Measurements from ENCODE around the gene GPR84.

GPR84 gene

DNA sequence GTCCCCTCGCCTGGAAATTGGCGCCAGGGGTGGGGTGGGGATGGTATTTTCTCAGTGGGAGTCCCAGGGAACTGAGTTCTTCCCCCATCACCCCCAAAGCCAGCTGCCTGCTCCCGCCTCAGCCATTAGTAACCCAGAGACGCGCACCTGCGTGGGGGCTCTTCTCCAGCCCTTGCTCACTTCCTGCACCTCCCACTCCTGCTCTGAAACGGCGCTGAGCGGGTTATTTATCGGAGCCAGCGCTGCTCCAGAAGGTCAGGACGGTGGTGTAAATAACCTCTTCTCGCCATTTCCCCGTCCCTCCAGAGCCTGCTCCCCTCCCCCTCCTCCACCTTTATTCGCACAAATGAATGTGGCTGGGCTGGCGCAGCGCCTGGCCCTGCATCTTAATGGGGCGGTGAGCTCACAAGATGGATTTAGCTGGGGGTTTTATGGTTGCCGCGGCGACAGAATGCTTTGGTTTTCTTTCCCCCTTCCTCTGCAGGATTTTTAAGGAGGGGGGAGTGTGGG, 12.2 kb downstream of the GPR84 start:
- TF ChIP-seq, protein P1, sequence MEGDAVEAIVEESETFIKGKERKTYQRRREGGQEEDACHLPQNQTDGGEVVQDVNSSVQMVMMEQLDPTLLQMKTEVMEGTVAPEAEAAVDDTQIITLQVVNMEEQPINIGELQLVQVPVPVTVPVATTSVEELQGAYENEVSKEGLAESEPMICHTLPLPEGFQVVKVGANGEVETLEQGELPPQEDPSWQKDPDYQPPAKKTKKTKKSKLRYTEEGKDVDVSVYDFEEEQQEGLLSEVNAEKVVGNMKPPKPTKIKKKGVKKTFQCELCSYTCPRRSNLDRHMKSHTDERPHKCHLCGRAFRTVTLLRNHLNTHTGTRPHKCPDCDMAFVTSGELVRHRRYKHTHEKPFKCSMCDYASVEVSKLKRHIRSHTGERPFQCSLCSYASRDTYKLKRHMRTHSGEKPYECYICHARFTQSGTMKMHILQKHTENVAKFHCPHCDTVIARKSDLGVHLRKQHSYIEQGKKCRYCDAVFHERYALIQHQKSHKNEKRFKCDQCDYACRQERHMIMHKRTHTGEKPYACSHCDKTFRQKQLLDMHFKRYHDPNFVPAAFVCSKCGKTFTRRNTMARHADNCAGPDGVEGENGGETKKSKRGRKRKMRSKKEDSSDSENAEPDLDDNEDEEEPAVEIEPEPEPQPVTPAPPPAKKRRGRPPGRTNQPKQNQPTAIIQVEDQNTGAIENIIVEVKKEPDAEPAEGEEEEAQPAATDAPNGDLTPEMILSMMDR (IDR thresholded peaks at IDR 0.05; ENCODE audit: insufficient read depth, low read length, missing control alignments), result no peak
- ChIA-PET CTCF (interaction anchor here (0.8 to 6.1 kb wide), 15 partner anchors 9 to 144 kb away, joined by 3 to 64 read pairs (median 6); partner anchors contain the start of gene COPZ1), POLR2A (interaction anchor here (1.9 kb wide), 1 partner anchor 72 kb away, joined by 8 read pairs; the partner anchor contains the start of genes CBX5 and HNRNPA1)
- no peak for DNase-seq (ENCODE audit: low read depth, low spot score)
- H3K4me3 ChIP-seq (ENCODE audit: low read depth, low read length), result no peak overlapping the region; the same call in 1 of the 2 replicates

- no peak for DNase-seq (ENCODE audit: low read depth, low spot score)
- TF ChIP-seq, protein P1 (IDR thresholded peaks at IDR 0.05; ENCODE audit: insufficient read depth, low read length, missing control alignments), result no peak
- CTCF ChIA-PET, result interaction anchor here (0.8 to 6.1 kb wide), 12 partner anchors 9 to 137 kb away, joined by 3 to 64 read pairs (median 6); partner anchors contain the start of gene COPZ1
- H3K4me3 ChIP-seq (ENCODE audit: low read depth, low read length), result no peak overlapping the region
- POLR2A ChIA-PET, result interaction anchor here (1.2 kb wide), 1 partner anchor 10 kb away, joined by 5 read pairs; no protein-coding TSS in a partner anchor
These were observed 12.9 kb downstream of the GPR84 start for GRCh38 chr12:54351341-54351740.

DNA sequence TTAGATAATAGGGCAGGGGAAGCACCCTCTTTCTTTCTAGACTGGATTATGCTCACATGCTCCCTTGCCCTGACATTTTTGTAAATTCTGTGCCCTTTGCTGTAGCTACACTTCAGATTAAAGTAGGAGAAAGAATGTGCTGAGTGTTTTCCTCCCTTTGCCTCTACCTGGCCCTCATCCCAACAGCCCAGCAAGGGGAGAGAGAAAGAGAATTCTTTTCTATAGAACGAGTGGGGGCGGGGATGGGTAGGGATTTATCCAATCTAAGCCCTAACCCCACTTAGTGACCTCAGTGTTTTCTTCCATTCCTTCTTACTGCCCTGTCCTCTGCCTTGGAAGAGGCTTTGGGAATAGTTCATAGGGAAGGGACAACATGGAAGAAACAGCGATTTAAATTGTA, 13.5 kb downstream of the GPR84 start:
- ChIA-PET POLR2A (interaction anchor here (1.2 kb wide), 1 partner anchor 9 kb away, joined by 5 read pairs; no protein-coding TSS in a partner anchor), CTCF (interaction anchor here (0.9 to 6.1 kb wide), 10 partner anchors 9 to 137 kb away, joined by 3 to 64 read pairs (median 4); no protein-coding TSS in a partner anchor)
- DNase-seq (ENCODE audit: low read depth, low spot score), result no peak

DNA sequence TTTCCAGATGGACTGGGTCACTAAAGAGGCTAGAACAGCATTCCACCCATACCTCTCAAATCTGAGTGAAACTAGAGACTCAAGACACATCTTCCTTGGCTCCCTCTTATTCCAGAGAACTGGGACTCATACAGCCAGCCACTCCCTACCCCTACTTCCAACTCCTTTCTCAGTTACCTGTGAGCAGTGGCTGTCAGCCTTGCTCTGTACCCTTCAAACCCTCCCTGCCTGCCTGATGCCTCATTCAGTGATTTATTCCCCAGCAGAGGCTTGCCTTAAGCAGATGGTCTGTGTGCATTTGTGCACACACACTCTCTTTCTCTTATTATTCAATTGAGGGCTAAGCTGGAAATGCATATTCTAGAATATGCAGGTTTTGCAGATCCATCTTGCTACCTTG, 14.6 kb downstream of the GPR84 start:
- TF ChIP-seq, protein P1 (IDR thresholded peaks at IDR 0.05; ENCODE audit: insufficient read depth, low read length, missing control alignments), result no peak
- no peak overlapping the region for H3K4me3 ChIP-seq (ENCODE audit: low read depth, low read length)
- CTCF ChIA-PET, result interaction anchor here (0.6 to 6.1 kb wide), 9 partner anchors 8 to 130 kb away, joined by 3 to 64 read pairs (median 6); partner anchors contain the start of gene COPZ1
- POLR2A ChIA-PET, result no interaction called here
- no peak for DNase-seq (ENCODE audit: low read depth, low spot score)

More for the DNA sequence above, 13.5 kb downstream of the GPR84 start:
- H3K4me3 ChIP-seq (ENCODE audit: low read depth, low read length), result no peak overlapping the region
- TF ChIP-seq, protein P1 (IDR thresholded peaks at IDR 0.05; ENCODE audit: insufficient read depth, low read length, missing control alignments), result no peak

GRCh38 chr12:54349036-54349435, 15.2 kb downstream of the GPR84 start:
- POLR2A ChIA-PET, result no interaction called here
- DNase-seq (ENCODE audit: low read depth, low spot score), result no peak
- CTCF ChIA-PET, result interaction anchor here (0.6 to 6.1 kb wide), 7 partner anchors 11 to 129 kb away, joined by 3 to 64 read pairs (median 7); partner anchors contain the start of gene COPZ1
- H3K4me3 ChIP-seq (ENCODE audit: low read depth, low read length), result no peak overlapping the region
- TF ChIP-seq, protein P1 (IDR thresholded peaks at IDR 0.05; ENCODE audit: insufficient read depth, low read length, missing control alignments), result no peak
